Measurements from ENCODE around the gene PTTG2. TPM values are rescaled to one million over a fixed set of nuclear protein-coding genes. Genes with fewer than 3 reads are reported as not detected.
"Not testable (repeated sequence)": the region's sequence is repeated elsewhere in the genome, so short reads cannot be mapped to it uniquely, and the experiment has no call there.

PTTG2 gene
- total RNA-seq, 2 experiments from 2014 or later: not detected

DNA sequence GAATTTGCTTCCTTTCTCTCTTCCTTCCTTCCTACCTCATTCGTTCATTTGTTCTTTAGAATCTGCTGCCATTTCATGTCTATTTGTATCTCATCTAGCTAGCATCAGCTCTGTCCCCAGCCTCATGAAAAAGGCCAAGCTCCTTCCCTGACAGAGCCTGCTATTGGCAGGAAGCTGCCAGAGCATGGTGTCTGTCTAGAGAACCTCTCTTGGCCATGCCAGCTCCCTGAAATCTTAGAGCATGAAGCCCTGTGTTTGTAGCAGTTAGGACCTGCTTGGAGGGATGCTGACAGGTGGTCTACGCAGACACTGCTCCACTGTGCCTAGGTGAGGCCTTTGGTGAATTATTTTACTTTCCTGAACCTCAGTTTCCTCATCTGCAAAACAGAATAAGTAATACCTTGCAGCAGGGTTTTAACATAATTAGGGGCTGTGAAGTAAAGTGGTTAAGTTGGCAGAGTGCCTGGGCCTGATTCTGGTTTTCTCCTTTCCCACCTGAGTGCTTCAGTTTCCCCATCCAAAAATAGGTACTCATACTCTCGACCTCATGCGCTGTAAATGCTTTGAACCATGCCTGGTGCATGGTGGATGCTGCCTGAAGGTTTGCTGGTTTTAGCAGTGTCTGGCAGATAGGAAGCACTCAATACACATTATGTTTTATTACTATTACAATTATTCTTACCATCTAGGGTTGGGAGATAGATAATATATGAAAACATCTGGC is 4.7 kb downstream of the PTTG2 start:
- no peak for DNase-seq
- CTCF ChIA-PET: no interaction called here
- H3K27me3 Mint-ChIP-seq (ENCODE audit: low read depth): no peaks in the 10 kb centered on the region
- H3K9me3 Mint-ChIP-seq: no peaks in the 10 kb centered on the region
- intact Hi-C loops (cut with micrococcal nuclease): no loop called here
- H3K4me1 Mint-ChIP-seq (ENCODE audit: low read depth): peaks cover 12% of the 10 kb centered on the region
- no peaks in the 10 kb centered on the region for H3K36me3 Mint-ChIP-seq (ENCODE audit: low read depth)
- no peak overlapping the region for H3K27ac Mint-ChIP-seq
- no peak overlapping the region for H3K4me3 Mint-ChIP-seq

DNA sequence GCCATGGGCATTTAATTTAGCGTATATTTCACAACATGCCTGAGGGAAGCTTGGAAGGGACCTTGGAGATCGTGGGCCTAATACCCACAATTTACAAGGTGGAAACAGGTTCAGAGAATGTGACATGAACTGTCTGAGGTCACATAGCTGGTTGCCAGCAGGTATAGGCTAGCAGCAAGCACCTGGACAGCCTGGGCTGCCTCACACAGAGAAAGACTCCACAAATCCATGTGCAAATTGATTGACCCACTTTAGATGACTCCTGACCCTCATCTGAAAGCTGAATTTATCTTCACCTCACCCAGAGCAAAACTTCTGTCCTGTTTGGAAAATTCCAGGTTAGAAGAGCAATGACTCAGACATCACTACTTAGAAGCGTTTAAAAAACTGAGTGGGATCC is 5.8 kb downstream of the PTTG2 start:
- Mint-ChIP-seq H3K4me3 (no peak overlapping the region), H3K27me3 (ENCODE audit: low read depth) (no peaks in the 10 kb centered on the region), H3K4me1 (ENCODE audit: low read depth) (peaks cover 12% of the 10 kb centered on the region), H3K9me3 (peaks cover 2% of the 10 kb centered on the region), H3K36me3 (ENCODE audit: low read depth) (no peaks in the 10 kb centered on the region), H3K27ac (no peak overlapping the region)
- CTCF ChIA-PET: interaction anchor here (0.6 kb wide), 1 partner anchor 155 kb away, joined by 5 read pairs; no protein-coding TSS in a partner anchor
- intact Hi-C loops (cut with micrococcal nuclease): no loop called here
- no peak for DNase-seq

DNA sequence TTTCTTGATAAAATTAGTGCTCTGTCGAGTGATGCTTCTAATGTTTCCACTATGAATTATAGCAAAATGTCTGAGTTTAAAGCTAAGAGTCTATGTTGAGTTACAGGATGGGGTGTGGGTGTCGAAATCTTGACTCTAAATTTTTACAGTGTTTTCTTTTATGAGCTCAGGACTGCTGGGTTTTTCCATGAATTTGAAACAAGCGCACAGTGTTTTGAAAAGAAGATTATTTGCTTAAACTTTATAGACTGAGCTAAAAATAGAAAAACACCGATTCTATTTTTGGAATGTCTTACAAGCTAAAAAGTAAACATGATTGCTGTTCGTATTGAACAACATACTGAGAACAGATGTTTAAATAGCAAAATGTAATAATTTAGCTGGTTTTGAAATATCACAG is 7.5 kb downstream of the PTTG2 start:
- H3K4me3 Mint-ChIP-seq: no peak overlapping the region
- H3K9me3 Mint-ChIP-seq: peaks cover 3% of the 10 kb centered on the region
- no peaks in the 10 kb centered on the region for H3K27me3 Mint-ChIP-seq (ENCODE audit: low read depth)
- intact Hi-C loops (cut with micrococcal nuclease): no loop called here
- DNase-seq: no peak
- H3K36me3 Mint-ChIP-seq (ENCODE audit: low read depth): no peaks in the 10 kb centered on the region
- H3K27ac Mint-ChIP-seq: no peak overlapping the region
- H3K4me1 Mint-ChIP-seq (ENCODE audit: low read depth): peaks cover 12% of the 10 kb centered on the region
- CTCF ChIA-PET: interaction anchor here (0.6 to 1.4 kb wide), 4 partner anchors 9 to 101 kb away, joined by 3 to 5 read pairs (median 3); no protein-coding TSS in a partner anchor

DNA sequence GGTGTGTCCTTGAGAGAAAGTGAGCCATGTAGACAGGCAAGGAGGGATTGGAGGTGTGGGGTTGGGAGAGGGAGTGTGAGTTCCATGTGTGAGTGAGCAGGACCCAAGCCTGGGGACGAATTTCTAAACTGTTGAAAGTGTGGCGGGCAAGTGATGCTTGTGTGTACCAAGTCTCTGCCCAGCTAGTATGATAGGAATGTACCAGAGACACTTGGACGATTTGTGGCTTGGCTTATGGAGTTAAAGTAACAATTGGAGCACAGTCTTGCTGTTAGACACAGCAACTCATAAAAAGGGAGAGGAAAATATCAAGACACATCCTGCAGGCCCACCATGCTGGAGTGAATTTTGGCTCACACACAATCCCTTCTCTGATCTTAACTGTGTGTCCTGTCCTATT is 8.5 kb downstream of the PTTG2 start:
- Mint-ChIP-seq H3K9me3 (peaks cover 3% of the 10 kb centered on the region), H3K27me3 (ENCODE audit: low read depth) (no peaks in the 10 kb centered on the region), H3K4me3 (no peak overlapping the region), H3K27ac (no peak overlapping the region), H3K4me1 (ENCODE audit: low read depth) (peaks cover 16% of the 10 kb centered on the region), H3K36me3 (ENCODE audit: low read depth) (no peaks in the 10 kb centered on the region)
- DNase-seq: no peak
- CTCF ChIA-PET: interaction anchor here (1.4 kb wide), 1 partner anchor 8 kb away, joined by 5 read pairs; no protein-coding TSS in a partner anchor
- intact Hi-C loops (cut with micrococcal nuclease): no loop called here

DNA sequence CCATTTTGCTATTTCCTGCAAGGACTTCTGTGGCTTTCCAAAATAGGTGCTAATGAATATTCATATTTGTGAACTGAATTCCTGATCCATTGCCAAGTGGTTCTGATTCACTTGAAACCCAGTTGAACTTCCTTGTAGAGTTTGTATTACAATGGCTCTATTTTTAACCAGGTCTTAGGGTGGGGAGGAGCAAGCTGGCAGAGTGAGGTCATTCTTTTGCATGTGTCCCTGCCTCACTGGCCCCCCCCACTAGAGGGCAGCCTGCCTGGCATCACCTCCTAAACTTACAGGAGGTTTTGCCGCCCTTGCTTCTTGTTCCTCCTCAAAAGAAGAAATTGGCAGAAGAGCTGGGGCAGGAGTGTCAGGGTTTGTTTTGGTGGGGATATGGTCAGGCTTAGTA is 10.5 kb downstream of the PTTG2 start:
- no peaks in the 10 kb centered on the region for H3K36me3 Mint-ChIP-seq (ENCODE audit: low read depth)
- H3K27ac Mint-ChIP-seq: no peak overlapping the region
- peaks cover 14% of the 10 kb centered on the region for H3K4me1 Mint-ChIP-seq (ENCODE audit: low read depth)
- DNase-seq: peak; percentile 58
- peaks cover 3% of the 10 kb centered on the region for H3K9me3 Mint-ChIP-seq
- H3K4me3 Mint-ChIP-seq: no peak overlapping the region
- CTCF ChIA-PET: interaction anchor here (0.6 kb wide), 1 partner anchor 33 kb away, joined by 5 read pairs; no protein-coding TSS in a partner anchor
- intact Hi-C loops (cut with micrococcal nuclease): loop anchor here (2.0 kb wide), 1 partner anchor 16 kb away; no protein-coding TSS in a partner anchor
- no peaks in the 10 kb centered on the region for H3K27me3 Mint-ChIP-seq (ENCODE audit: low read depth)

DNA sequence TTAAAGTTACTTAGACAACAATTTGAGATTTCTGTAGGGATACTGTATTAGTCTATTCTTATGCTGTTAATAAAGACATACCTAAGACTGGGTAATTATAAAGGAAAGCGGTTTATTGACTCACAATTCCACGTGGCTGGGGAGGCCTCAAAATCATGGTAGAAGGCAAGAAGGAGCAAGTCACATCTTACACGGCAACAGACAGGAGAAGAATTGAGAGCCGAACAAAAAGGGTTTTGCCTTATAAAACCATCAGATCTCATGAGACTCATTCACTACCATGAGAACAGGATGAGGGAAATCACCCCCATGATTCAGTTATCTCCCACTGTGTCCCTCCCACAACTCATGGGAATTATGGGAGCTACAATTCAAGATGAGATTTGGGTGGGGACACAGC is 11.0 kb downstream of the PTTG2 start:
- no peaks in the 10 kb centered on the region for H3K36me3 Mint-ChIP-seq (ENCODE audit: low read depth)
- DNase-seq: no peak
- H3K27ac Mint-ChIP-seq: no peak overlapping the region
- no peaks in the 10 kb centered on the region for H3K27me3 Mint-ChIP-seq (ENCODE audit: low read depth)
- H3K9me3 Mint-ChIP-seq: peaks cover 3% of the 10 kb centered on the region
- intact Hi-C loops (cut with micrococcal nuclease): loop anchor here (2.0 kb wide), 1 partner anchor 16 kb away; no protein-coding TSS in a partner anchor
- peaks cover 10% of the 10 kb centered on the region for H3K4me1 Mint-ChIP-seq (ENCODE audit: low read depth)
- no peak overlapping the region for H3K4me3 Mint-ChIP-seq
- CTCF ChIA-PET: no interaction called here

DNA sequence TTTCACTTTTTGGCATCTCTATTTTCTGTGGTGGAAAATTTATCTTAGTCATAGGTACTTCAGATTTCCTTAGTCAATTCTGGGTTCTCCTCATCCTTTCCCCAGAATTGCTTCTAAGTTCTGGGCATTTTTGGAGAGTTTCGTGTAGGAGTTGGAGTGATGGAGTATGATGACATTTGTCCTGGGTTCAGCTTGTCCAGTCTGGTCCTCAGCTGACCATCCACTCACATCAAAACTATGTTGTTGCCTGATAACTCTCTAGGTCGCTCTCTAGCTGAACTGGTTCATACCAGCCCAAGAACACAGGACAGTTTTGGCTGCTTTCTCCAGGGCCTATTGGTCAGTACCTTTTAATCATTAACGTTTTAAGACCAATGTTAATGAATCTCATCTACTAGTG is 13.2 kb downstream of the PTTG2 start:
- no peak overlapping the region for H3K27ac Mint-ChIP-seq
- H3K36me3 Mint-ChIP-seq (ENCODE audit: low read depth): no peaks in the 10 kb centered on the region
- peaks cover 10% of the 10 kb centered on the region for H3K4me1 Mint-ChIP-seq (ENCODE audit: low read depth)
- intact Hi-C loops (cut with micrococcal nuclease): no loop called here
- H3K27me3 Mint-ChIP-seq (ENCODE audit: low read depth): no peaks in the 10 kb centered on the region
- no peak for DNase-seq
- CTCF ChIA-PET: no interaction called here
- H3K9me3 Mint-ChIP-seq: peaks cover 3% of the 10 kb centered on the region
- no peak overlapping the region for H3K4me3 Mint-ChIP-seq

DNA sequence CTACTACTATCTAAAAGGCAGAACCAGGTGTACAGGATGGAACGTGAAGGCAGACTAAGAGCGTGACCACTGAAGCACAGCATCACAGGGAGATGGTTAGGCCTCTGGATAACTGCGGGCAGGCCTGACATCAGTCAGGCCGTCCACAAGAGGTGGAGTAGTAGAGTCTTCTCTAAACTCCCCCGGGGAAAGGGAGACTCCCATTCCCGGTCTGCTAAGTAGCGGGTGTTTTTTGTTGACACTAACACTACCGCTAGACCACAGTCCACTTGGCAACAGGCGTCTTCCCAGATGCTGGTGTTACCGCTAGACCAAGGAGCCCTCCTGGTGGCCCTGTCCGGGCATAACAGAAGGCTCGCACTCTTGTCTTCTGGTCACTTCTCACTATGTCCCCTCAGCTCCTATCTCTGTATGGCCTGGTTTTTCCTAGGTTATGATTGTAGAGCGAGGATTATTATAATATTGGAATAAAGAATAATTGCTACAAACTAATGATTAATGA is 15.2 kb downstream of the PTTG2 start:
- DNase-seq; H3K27me3 Mint-ChIP-seq (ENCODE audit: low read depth); H3K36me3 Mint-ChIP-seq (ENCODE audit: low read depth); CTCF ChIA-PET; H3K27ac Mint-ChIP-seq; H3K9me3 Mint-ChIP-seq; H3K4me3 Mint-ChIP-seq: not testable (repeated sequence)
- intact Hi-C loops (cut with micrococcal nuclease): loop anchor here (5.0 kb wide), 2 partner anchors 187 to 697 kb away; no protein-coding TSS in a partner anchor
- H3K4me1 Mint-ChIP-seq (ENCODE audit: low read depth): peaks cover 21% of the 10 kb centered on the region

DNA sequence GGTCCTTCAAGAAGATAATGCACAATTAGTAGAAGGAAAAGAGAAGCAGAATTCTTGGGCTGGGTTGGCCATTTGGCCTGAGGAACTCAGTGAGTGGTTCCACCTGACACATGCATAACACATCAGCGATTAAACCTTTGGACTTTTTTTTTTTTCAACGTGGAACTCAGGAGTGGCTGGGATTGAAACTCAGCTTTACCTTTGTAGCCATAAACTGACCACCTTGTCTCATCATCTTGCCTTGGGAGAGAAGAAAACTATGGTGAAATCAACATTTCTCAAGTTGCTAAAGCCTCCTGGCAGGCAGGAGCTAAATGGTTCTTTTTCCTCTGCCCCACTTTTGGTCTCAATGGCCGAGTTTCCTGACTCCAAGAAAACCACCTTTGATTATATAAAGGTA is 16.3 kb downstream of the PTTG2 start:
- H3K4me1 Mint-ChIP-seq (ENCODE audit: low read depth): peaks cover 24% of the 10 kb centered on the region
- CTCF ChIA-PET: interaction anchor here (1.0 to 1.7 kb wide), 5 partner anchors 8 to 140 kb away, joined by 3 to 6 read pairs (median 3); no protein-coding TSS in a partner anchor
- no peak for DNase-seq
- no peaks in the 10 kb centered on the region for H3K9me3 Mint-ChIP-seq
- intact Hi-C loops (cut with micrococcal nuclease): loop anchor here (2.0 to 5.0 kb wide), 3 partner anchors 186 to 696 kb away; no protein-coding TSS in a partner anchor
- no peaks in the 10 kb centered on the region for H3K36me3 Mint-ChIP-seq (ENCODE audit: low read depth)
- no peaks in the 10 kb centered on the region for H3K27me3 Mint-ChIP-seq (ENCODE audit: low read depth)
- H3K4me3 Mint-ChIP-seq: peak overlapping the region; percentile 57
- no peak overlapping the region for H3K27ac Mint-ChIP-seq

DNA sequence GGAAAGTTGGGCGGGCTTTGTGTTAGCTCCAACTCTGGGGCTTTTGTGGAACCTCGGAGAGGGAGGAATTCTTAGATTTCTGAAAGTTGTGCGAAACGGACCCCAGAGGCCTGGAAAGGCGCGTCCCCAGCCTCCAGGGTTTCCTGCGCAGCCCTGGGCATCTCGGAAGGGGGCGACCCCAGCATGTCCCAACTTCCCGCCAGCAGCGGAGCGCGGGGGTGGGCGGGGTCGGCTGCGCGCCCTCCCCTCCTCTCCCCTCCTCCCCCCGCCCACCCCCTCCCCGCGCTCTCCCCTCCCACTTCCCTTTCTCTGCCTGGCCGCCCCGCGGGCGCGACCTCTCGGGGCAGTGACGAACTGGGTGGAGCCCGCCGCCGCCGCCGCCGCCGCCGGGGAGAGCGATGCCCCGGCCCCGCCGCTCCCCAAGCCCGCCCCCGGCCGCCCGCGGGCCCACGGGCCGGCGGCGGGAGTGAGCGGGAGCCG is 16.8 kb downstream of the PTTG2 start:
- CTCF ChIA-PET: interaction anchor here (1.2 to 1.7 kb wide), 4 partner anchors 9 to 141 kb away, joined by 3 to 6 read pairs (median 4); no protein-coding TSS in a partner anchor
- H3K27ac Mint-ChIP-seq: no peak overlapping the region
- no peaks in the 10 kb centered on the region for H3K36me3 Mint-ChIP-seq (ENCODE audit: low read depth)
- intact Hi-C loops (cut with micrococcal nuclease): loop anchor here (1.0 to 5.0 kb wide), 7 partner anchors 86 to 695 kb away; partner anchors contain the start of genes PGM2, RELL1 and TBC1D1
- H3K4me3 Mint-ChIP-seq: peak overlapping the region; percentile 77
- H3K4me1 Mint-ChIP-seq (ENCODE audit: low read depth): peaks cover 26% of the 10 kb centered on the region
- no peaks in the 10 kb centered on the region for H3K27me3 Mint-ChIP-seq (ENCODE audit: low read depth)
- peak; percentile 79 for DNase-seq
- no peaks in the 10 kb centered on the region for H3K9me3 Mint-ChIP-seq

DNA sequence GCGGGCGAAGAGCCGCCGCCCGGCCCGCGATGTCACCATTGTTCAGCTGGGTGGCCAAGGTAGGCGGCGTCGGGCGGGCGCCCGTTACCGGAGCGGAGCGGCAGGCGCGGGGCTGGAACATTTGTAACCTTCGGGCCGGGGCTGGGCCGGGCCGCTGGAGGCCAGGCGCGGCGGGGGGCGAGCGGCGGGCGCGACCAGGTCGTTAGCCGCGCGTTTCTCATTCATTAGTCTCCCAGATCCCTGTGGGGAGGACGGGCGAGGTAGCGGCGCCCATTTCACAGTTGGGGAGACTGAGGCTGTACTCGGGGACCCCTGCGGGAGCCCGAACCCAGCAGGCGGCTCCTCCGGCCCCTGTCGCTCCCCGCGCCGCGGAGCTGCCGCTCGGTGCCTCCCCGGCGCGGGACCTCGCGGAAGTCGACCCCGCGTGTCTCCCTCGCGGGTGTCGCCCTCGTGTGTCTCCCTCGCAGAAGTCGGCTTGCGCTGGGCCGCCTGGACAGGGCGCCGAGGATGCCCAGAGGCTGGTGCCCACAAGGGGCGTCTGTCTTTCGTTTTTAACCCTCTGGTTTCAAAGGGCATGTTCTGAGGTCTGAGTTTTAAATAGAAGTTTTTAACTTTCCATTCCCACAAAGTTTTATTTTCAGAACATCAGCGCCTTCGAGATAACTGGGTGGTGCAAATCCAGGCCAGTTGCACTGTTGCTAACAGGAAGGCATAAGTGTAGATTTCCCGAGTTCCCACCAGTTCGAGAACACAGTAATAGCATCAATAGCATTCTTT is 17.5 kb downstream of the PTTG2 start:
- CTCF ChIA-PET: interaction anchor here (1.3 to 1.7 kb wide), 5 partner anchors 10 to 177 kb away, joined by 4 to 6 read pairs (median 5); no protein-coding TSS in a partner anchor
- no peaks in the 10 kb centered on the region for H3K36me3 Mint-ChIP-seq (ENCODE audit: low read depth)

More for the DNA sequence above, 17.5 kb downstream of the PTTG2 start:
- peaks cover 27% of the 10 kb centered on the region for H3K4me1 Mint-ChIP-seq (ENCODE audit: low read depth)
- peak overlapping the region; percentile 77 for H3K4me3 Mint-ChIP-seq
- H3K9me3 Mint-ChIP-seq: no peaks in the 10 kb centered on the region
- peak; percentile 83 for DNase-seq
- intact Hi-C loops (cut with micrococcal nuclease): loop anchor here (1.0 to 5.0 kb wide), 9 partner anchors 58 to 695 kb away; partner anchors contain the start of genes PGM2, RELL1 and TBC1D1
- no peaks in the 10 kb centered on the region for H3K27me3 Mint-ChIP-seq (ENCODE audit: low read depth)
- H3K27ac Mint-ChIP-seq: peak overlapping the region; percentile 26
